Endothelial cell of umbilical vein (primary cell): ENCODE measurements around the gene SMTNL1.

Experiments used
- EZH2 ChIP-seq: IDR thresholded peaks from 2 replicates; pipeline ENCODE4 v1.6.1; 2012; ENCODE audit warnings: borderline replicate concordance, low read depth, mild to moderate bottlenecking, moderate library complexity, low read length, inconsistent platforms; ENCODE audit not compliant: severe bottlenecking
- FOS ChIP-seq: IDR thresholded peaks from 2 replicates; pipeline ENCODE4 v1.6.1; 2011; ENCODE audit warnings: mild to moderate bottlenecking, low read length, moderate library complexity, borderline replicate concordance; ENCODE audit not compliant: insufficient read depth
- GATA2 ChIP-seq: IDR thresholded peaks from 2 replicates; pipeline ENCODE4 v1.7.0; 2011; ENCODE audit warnings: low read depth, mild to moderate bottlenecking, moderate library complexity, mixed read lengths, low read length; ENCODE audit not compliant: insufficient read length, insufficient read depth
- POLR2A ChIP-seq: IDR thresholded peaks from 2 replicates; pipeline ENCODE4 v1.6.1; 2012; ENCODE audit warnings: low read depth, mild to moderate bottlenecking, control low read depth, low read length
- POLR2AphosphoS5 ChIP-seq: IDR thresholded peaks from 2 replicates; pipeline ENCODE4 v1.6.1; 2012; ENCODE audit warnings: low read depth, mild to moderate bottlenecking, control low read depth, low read length, moderate library complexity; ENCODE audit not compliant: insufficient read depth
- TF ChIP-seq, protein P1 (sequence below), 2 donors: IDR thresholded peaks; 1 replicate in 1 of 2; 2 replicates in 1 of 2; pipeline ENCODE4 v1.5.1; 2011; ENCODE audit warnings: low read length in 2 of 2, mild to moderate bottlenecking in 2 of 2, moderate library complexity in 2 of 2, control low read depth in 1 of 2, inconsistent platforms in 1 of 2, low read depth in 1 of 2; ENCODE audit not compliant: insufficient read depth in 1 of 2; ENCODE audit errors: extremely low read depth in 1 of 2
- TF ChIP-seq, protein P2 (sequence below): IDR thresholded peaks from 2 replicates; pipeline ENCODE4 v1.6.1; 2011; ENCODE audit not compliant: insufficient read depth, insufficient read length

DNA sequence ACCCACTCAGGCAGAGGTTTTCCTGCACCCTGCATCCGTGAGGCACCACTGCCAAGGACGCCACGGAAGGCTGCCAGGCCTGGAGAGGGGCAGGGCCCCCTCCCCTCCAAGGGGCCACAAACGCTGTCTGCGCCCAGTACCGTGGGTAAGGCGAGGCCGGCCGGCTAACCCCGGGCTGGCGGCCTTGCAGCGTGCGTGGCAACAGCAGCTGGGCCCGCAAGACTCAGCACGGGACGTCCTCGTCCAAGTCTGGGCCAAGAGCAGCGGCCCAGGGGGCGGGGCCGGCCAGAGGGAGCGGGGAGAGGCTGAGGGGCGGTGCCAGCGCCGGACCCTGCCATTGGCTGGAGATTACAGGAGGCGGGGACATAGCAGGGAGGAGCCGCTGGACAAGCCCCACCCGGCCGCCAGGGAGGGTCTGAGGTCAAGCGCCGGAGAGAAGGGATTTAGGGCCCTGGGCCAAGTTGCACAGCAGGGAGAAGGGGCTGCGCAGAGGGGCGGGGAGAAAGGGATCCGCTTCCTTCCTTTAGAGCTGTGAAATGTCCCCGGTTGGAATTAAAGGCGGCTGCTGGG is 37.9 kb upstream of the SMTNL1 start:
- TF ChIP-seq, protein P1, sequence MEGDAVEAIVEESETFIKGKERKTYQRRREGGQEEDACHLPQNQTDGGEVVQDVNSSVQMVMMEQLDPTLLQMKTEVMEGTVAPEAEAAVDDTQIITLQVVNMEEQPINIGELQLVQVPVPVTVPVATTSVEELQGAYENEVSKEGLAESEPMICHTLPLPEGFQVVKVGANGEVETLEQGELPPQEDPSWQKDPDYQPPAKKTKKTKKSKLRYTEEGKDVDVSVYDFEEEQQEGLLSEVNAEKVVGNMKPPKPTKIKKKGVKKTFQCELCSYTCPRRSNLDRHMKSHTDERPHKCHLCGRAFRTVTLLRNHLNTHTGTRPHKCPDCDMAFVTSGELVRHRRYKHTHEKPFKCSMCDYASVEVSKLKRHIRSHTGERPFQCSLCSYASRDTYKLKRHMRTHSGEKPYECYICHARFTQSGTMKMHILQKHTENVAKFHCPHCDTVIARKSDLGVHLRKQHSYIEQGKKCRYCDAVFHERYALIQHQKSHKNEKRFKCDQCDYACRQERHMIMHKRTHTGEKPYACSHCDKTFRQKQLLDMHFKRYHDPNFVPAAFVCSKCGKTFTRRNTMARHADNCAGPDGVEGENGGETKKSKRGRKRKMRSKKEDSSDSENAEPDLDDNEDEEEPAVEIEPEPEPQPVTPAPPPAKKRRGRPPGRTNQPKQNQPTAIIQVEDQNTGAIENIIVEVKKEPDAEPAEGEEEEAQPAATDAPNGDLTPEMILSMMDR (IDR thresholded peaks at IDR 0.05; ENCODE audit: extremely low read depth in 1 of 2, insufficient read depth in 1 of 2, low read depth in 1 of 2, low read length in 2 of 2) = no peak
- TF ChIP-seq POLR2AphosphoS5 = peak; percentile 66
- TF ChIP-seq, protein P2, sequence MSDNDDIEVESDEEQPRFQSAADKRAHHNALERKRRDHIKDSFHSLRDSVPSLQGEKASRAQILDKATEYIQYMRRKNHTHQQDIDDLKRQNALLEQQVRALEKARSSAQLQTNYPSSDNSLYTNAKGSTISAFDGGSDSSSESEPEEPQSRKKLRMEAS = no peak
- peak; percentile 13 for TF ChIP-seq POLR2A
- no peak for TF ChIP-seq FOS
- no peak for TF ChIP-seq EZH2
- TF ChIP-seq GATA2 = no peak
